HG02610 (cell line): ENCODE results near the gene SOX18.
"Not testable (repeated sequence)": the region's sequence is repeated elsewhere in the genome, so short reads cannot be mapped to it uniquely, and the experiment has no call there.

Experiments
- ATAC-seq: cut with Tn5 transposase; IDR thresholded peaks from one replicate; pipeline ENCODE4 v1.9.1; 2021; ENCODE audit warnings: mild to moderate bottlenecking, moderate library complexity; ENCODE audit not compliant: unreplicated experiment

SOX18 gene

DNA sequence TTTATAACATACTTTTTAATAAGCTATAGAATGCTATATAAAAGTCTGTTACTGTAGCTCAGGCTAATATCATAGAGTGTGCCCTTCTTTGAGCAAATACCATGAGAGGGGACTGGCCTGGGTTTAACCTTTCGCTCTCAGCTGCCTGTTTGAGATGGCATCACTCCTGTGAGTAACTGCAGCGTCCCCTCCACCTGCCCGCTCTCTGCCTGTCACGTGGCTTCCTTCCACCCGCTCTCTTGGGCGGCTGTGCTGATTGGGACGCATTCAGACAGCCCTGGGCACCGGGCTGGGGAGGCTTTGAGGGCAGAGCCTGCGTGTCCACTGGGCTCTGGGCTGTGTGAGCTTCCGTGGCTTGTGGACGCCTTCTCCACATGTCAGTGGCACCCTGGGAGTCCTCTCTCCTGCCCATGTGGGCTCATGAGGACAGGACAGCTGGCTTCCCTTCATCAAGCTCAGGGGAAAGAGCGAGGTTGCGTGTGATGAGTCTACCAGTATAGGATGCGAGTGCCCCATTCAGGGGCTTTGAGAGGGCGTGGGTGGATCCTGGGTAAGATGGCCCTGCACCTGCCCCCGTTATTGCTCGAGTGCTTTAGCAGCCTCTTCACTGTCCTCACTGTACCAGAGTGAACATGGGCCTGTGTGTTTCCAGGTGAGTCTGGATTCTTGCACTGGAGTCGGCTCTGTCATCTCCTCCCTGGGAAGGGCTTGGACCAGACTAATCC is 24.2 kb downstream of the SOX18 start:
- no peak for ATAC-seq

DNA sequence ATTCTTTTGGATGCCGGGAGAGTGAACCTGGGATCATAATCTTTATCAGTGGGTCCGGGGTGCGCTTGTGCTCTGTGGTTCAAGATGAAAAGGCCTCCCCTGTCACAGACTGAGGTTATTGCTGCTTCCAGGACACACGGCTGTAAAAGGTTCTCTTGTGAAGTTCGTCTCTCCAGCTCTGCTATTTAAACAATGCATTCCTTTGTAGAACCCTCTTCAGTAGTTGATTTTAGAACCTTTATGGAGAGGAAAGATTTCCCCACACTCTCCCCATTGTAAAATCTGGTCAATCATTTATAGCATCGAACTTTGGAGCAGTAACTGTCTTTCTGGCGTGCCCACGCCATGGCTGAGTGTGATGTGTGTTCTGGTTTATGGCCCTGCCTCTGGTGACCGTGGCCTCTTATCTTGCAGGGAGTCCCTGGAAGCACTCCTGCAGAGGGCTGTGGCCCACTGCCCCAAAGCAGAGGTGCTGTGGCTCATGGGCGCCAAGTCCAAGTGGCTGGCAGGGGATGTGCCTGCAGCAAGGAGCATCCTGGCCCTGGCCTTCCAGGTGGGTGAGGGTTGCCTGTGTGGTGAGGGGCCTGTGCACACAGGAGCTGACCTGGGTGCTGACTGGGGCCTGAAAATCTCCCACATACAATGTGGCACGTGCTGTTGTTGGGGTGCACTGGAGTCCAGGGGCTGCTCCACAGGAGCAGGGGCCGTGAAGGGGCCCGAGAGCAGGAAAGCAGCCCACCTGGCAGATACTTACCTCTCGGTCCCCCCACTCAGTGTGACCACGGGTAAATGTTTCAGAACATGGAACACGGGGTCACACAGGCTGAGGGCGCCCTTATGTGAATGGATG is 25.1 kb downstream of the SOX18 start:
- no peak for ATAC-seq

DNA sequence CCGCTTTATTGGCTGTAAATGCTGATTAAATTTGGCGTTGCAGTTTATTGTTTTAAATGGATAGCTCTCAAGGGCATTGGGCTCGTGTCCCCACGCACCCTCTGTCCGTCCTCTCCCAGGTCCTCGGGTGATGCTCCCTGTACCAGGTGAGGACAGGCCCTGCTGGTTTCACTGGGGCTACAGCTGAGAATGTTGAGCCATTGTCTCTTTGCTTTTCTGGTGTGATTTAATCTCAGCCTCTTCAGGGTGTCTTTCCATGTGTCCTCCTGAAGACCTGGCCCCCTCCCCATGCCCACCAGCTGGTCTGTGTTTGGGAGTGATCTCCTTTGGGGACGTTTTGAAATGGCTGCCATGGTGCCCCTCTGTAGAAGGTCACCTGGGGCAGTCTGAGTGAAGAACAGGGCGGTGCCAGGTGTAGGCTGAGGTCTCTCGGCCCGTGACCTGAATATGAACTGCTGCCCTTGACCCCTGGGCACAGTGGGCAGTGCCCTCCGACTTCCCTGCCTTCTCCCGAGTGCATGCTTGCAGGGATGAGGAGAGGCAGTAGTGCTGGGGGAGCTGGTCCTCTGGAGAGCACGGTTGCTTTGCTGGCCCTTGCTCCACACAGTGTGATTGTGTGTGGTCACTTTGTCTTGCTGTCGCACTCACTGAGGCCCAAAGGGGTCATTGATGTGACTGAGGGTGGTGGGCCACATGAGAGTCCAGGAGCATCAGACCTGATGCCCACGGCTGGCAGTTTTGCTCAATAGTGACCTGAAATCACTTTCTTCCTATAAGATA is 25.9 kb downstream of the SOX18 start:
- ATAC-seq: no peak

DNA sequence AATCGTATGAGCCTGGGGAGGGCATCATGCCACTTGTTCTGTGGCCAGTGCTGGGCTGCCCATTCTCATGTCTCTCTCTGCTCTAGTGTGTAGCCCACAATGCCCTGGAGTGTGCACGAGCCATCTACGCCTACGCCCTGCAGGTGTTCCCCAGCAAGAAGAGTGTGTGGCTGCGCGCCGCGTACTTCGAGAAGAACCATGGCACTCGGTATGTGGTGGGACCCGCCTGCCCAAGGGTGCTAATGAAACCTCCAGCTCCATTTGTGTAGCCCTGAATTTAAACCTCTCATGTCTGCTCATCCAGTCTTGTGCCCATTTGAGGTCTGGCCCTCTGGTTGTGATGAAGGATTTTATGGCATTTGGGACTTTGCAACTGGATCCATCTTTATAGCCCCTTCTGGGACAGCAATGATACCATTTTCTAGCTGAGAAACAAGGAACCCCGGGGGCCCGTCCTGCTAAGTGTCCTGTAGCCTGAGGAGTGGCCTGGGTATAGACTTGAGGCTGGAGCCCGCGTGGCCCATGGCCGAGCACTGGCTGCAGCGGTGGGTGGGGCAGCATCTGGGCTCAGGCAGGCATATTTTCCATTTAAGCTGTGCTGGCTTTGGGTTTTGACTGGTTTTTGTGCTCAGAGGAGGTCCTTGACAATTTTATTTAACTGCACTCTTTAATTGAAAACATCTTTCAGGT is 26.6 kb downstream of the SOX18 start:
- ATAC-seq: no peak

DNA sequence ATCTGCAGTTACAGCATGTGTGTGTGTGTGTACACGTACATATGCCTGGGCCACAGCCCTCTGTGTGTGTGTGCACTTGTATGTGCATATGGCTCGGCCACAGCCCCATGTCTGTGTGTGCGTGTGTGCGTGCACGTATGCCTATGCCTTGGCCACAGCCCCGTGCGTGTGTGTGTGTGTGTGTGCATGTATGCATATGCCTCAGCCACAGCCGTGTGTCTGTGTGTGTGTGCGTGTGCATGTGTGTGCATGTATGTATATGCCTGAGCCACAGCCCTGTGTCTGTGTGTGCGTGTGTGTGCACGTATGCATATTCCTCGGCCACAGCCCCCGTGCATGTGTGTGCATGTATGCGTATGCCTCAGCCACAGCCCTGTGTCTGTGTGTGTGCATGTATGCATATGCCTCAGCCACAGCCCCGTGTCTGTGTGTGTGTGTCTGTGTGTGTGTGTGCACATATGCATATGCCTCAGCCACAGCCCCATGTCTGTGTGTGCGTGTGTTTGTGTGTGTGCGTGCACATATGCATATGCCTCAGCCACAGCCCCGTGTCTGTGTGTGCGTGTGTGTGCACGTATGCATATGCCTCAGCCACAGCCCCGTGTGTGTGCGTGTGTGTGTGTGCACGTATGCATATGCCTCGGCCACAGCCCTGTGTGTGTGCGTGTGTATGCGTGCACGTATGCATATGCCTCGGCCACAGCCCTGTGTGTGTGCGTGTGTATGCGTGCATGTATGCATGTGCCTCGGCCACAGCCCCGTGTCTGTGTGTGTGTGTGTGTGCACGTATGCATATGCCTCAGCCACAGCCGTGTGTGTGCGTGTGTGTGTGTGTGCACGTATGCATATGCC is 28.1 kb downstream of the SOX18 start:
- ATAC-seq: no peak

DNA sequence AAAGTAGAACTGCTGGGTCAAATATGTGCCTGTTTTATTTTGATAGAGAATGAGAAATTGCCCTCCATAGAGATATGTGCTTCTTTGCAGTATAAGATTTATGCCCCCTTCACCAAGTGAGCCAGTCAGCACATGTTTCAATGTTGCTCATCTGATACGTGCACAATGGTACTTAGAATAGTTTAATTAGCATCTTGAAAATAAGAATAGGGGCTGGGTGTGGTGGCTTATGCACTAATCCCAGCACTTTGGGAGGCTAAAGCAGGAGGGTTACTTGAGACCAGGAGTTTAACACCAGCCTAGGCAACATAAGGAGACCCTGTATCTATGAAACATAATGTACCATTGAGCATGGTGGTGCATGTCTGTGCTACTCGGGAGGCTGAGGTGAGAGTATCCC is 33.8 kb downstream of the SOX18 start:
- ATAC-seq: no peak

DNA sequence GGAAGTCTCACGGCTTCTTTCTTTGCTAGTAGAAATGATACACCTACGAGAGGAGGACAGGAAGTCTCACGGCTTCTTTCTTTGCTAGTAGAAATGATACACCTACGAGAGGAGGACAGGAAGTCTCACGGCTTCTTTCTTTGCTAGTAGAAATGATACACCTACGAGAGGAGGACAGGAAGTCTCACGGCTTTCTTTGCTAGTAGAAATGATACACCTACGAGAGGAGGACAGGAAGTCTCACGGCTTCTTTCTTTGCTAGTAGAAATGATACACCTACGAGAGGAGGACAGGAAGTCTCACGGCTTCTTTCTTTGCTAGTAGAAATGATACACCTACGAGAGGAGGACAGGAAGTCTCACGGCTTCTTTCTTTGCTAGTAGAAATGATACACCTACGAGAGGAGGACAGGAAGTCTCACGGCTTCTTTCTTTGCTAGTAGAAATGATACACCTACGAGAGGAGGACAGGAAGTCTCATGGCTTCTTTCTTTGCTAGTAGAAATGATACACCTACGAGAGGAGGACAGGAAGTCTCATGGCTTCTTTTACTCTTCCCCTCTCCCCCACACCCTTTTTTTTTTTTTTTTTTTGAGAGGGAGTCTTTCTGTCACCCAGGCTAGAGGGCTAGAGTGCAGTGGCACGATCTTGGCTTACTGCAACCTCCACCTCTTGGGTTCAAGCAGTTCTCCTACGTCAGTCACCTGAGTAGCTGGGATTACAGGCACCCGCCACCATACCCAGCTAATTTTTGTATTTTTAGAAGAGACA is 36.9 kb downstream of the SOX18 start:
- ATAC-seq: not testable (repeated sequence)

DNA sequence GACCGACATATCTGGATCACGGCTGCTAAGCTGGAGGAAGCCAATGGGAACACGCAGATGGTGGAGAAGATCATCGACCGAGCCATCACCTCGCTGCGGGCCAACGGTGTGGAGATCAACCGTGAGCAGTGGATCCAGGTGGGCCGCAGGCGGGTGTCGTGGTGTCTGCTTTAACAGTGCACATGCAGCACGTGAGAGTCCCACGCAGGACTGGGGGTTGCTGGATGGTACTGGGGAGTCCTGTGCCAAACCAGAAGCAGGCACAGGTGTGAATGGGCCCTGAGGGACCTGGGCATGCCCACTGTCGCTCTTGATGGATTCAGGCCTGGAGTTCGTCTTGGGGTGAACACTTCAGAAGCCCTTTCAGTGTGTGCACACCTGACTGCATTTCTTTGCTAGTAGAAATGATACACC is 38.1 kb downstream of the SOX18 start:
- ATAC-seq: no peak

DNA sequence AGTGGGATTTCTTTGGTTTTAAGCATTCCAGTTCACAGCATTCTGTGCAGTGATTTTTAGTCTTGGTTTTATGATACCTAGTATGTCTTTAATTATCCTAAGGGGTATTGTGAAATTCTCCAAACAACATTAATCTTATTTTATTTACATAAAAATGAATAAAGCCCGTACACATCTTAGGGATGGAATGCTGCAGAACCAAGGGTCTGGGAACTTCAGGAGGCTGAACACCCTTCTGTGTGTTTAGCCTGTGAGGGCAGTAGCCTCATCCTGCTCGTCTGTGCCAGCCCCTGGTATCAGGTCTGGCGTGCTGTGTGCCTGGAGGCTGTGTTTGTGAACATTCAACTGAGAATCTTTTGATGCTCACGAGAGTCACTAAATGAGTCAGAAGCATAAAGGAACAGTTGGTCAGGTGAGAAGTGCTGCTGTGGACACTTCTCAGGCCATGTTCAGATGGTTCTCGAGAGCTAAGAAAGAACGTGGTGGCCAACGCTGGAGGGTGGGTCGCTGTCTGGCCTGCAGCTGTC is 38.7 kb downstream of the SOX18 start:
- ATAC-seq: no peak

DNA sequence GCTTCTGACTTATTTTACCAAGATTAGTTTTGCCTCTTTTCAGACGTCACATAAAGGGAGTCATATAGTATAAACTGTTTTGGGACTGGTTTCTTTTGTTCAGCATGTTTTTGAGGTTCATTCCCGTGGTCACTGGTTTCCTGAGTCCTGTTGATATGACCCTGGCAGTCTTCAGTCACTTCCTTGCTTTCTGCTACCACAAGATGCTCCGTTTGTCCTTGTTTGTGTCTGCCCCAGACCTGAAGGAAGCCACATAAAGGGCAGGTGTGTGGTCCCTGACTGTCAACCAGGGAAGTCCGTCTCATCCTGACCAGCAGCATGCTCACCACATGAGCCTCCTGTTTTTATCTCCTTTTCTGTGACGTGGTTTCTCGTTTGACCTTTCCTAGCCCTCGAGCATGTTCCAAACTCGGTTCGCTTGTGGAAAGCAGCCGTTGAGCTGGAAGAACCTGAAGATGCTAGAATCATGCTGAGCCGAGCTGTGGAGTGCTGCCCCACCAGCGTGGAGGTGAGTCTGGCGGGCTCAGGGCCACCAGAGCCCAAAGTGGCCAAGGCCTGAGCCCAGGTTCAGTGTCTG is 39.5 kb downstream of the SOX18 start:
- ATAC-seq: no peak

DNA sequence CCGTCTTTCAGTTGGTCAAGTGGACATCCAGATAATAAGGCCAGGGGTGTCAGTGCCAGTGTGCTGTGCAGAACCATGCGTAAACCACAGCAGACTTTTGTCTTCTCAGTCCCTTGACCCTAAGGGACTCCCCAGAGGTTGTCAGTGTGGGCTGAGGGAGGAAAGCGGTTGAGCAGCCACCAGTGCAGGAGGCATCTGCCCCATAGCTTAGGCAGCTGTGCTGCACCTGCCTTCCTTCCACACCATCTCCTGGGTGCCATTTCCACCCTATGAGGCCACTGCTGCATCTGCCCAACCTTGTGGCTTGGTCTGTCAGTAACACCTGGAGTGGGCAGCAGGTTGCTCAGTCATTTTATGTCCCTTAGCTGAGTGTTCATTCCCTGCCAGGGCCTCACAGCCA is 42.5 kb downstream of the SOX18 start:
- no peak for ATAC-seq

DNA sequence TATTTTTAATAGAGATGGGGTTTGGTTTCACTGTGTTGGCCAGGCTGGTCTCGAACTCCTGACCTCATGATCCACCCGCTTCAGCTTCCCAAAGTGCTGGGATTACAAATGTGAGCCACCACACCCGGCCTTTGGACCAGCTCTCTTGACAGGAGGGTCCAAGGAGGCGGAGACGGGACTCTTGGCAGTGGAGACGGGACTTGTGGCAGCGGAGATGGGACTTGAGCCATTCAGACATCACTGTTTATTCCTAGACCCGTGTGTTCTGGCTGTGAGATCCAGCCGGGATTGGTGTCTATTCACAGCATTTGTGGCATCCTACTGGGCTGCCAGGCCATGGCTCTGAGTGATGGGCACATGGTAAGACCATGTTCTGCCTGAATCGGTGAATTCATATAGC is 42.9 kb downstream of the SOX18 start:
- no peak for ATAC-seq

DNA sequence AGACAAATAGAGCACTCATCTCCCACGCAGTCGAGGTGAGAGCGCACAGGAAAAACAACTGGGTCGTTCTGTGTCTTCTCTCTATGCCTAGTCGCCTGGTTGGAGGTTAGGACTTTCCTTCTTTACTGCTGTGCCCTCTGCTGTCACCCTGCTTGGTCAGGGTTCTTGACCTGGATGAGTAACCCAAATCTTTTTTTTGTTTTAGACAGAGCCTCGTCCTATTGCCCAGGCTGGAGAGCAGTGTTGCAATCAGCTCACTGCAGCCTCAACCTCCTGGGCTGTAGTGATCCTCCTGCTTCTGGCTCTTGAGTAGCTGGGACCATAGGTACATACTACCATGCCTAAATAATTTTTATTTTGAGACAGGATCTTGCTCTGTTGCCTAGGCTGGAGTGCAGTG is 44.0 kb downstream of the SOX18 start:
- ATAC-seq: no peak

DNA sequence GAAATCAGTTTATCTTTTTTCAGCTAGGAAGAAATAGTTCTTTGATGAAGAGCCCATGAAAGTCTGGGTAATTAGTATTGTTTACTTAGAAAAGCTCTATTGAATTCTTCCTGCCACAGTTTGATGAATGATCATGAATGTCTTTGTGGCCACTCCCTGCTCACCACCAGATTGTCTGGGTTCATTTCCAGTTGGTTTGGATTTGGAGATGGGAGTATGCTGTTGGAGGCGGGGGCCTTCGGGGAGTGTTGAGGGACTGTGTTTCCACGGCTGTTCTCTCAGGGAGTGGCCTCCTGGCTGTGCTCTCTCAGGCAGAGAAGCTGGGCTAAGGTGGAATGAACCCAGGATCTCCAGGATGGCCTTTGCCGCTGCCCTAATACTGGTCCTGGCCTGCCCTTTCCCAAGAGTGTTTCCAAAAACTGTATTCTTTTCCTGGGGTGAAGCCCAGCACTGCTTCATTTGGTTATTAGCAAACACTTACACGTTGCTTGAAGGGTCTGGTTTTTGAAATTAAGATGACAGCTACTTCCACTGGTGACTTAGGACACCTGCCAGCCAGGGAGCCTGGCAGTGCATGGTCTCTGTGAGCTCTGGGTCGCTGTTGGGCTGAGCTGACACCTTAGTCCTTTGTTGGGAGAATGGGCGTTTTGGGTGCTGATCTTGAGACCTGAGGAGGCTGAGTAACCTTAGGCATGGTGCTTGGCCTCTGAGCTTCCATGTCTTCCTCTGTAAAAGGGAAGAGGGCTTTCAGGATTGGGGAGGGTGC is 45.3 kb downstream of the SOX18 start:
- ATAC-seq: no peak

DNA sequence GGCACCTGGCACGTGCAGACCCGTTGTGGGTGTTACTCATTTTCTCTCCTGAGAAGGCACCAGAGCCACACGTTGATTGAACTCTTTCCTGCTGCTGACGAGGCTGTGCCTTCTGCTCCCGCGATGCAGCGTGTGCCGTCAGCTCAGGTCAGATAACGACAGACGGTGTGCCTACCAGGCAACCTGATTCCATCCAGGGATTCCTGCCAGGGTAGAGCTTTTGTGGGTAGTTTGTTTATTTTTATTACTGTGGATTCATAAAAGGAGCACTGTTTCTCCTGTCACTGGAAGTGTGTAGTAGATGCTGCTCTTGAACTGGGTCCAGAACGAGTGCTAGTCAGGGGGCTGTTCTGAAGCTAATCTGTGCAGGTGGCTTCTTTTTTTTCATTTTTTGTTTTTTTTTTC is 47.8 kb downstream of the SOX18 start:
- ATAC-seq: no peak

DNA sequence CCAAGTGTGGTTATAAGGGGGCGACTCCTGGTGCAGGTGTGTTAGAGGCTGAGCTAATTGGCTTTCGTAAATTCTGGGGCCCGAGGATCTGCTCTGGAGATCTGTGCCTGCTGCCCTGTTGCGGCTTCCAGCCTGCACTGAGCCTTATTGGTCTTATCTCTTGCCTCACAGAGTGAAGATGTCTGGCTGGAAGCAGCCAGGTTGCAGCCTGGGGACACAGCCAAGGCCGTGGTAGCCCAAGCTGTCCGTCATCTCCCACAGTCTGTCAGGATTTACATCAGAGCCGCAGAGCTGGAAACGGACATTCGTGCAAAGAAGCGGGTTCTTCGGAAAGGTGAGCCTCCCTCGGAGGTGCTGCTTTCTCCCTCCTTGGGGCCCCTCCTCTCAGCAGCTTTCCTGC is 48.5 kb downstream of the SOX18 start:
- no peak for ATAC-seq
